ENCODE measurements around the gene FBXO2.
"Not testable (repeated sequence)": the region's sequence is repeated elsewhere in the genome, so short reads cannot be mapped to it uniquely, and the experiment has no call there.

FBXO2 gene

GRCh38 chr1:11615090-11615489 is 39.1 kb downstream of the FBXO2 start:
- no peak for TF ChIP-seq CTCF (IDR thresholded peaks at IDR 0.05; ENCODE audit: low read depth, low read length)
- no peak overlapping the region for H3K4me3 ChIP-seq (ENCODE audit: low read depth, low read length)

GRCh38 chr1:11613347-11613746 is 40.9 kb downstream of the FBXO2 start:
- no peak for TF ChIP-seq CTCF (IDR thresholded peaks at IDR 0.05; ENCODE audit: low read depth, low read length)
- no peak overlapping the region for H3K4me3 ChIP-seq (ENCODE audit: low read depth, low read length)

DNA sequence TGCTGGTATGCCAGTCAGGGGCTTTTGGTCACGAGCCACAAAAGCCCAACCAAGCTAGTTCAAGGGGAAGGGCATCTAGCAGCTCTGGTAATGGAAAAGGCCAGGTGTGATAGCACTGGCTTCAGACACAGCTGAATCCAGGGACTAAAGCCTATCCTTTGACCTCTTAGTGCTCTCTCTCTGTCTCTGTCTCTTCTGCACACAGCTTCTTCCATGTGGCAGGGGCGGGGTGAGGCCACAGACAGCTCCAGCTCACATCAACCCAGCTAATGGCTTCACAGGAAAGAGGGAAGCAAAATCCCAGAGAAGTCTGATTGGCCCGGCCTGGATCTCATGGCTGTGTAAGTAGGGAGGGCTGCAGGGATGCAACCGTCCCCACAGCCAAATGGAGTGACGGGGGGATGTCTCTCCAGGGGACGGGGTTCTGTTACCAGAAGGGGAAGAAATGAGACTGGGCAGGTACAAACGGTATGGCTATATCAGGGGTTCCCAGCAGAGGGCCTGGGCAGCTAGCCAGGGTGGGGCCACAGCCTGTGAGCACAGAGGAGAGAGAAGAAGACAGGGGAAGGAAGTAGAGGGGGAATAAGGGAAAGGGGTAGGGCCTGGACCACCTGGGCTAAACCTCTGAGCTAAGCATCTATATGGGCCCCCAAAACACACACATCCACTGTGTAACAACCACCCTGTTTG is 42.4 kb downstream of the FBXO2 start:
- no peak for TF ChIP-seq CTCF (IDR thresholded peaks at IDR 0.05; ENCODE audit: low read depth, low read length)
- H3K4me3 ChIP-seq (ENCODE audit: low read depth, low read length), result no peak overlapping the region

DNA sequence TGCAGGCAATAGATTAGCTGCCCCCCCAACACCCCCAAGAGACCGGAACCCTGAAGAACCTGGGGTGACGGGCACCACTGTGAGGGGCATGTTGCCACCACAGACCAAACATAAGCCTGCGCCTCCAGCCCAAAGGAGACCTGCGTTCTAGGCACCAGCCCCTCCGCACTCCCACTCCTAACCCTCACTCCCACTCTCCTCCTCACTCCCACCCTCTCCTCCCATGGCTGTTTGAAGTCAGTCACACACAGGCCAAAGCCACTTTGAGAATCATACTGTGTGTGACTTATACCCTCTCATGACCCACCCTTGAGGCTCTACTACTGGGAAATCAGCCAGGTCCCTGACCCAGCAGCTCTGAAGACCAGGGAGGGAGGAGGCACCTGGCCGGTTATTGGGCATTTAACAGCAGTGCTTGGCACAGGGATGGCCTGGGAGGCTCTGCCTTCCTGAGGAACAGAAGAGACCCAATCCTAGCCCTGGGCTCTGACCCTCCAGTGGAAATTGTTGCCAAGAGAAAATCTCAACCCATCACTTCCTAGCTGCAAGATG is 43.5 kb downstream of the FBXO2 start:
- H3K4me3 ChIP-seq (ENCODE audit: low read depth, low read length), result no peak overlapping the region
- TF ChIP-seq CTCF (IDR thresholded peaks at IDR 0.05; ENCODE audit: low read depth, low read length), result no peak

DNA sequence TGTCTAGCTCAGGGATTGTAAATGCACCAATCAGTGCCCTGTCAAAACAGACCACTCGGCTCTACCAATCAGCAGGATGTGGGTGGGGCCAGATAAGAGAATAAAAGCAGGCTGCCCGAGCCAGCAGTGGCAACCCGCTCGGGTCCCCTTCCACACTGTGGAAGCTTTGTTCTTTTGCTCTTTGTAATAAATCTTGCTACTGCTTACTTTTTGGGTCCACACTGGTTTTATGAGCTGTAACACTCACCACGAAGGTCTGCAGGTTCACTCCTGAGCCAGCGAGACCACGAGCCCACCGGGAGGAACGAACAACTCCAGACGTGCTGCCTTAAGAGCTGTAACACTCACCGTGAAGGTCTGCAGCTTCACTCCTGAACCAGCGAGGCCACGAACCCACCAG is 44.9 kb downstream of the FBXO2 start:
- H3K4me3 ChIP-seq (ENCODE audit: low read depth, low read length), result not testable (repeated sequence)

DNA sequence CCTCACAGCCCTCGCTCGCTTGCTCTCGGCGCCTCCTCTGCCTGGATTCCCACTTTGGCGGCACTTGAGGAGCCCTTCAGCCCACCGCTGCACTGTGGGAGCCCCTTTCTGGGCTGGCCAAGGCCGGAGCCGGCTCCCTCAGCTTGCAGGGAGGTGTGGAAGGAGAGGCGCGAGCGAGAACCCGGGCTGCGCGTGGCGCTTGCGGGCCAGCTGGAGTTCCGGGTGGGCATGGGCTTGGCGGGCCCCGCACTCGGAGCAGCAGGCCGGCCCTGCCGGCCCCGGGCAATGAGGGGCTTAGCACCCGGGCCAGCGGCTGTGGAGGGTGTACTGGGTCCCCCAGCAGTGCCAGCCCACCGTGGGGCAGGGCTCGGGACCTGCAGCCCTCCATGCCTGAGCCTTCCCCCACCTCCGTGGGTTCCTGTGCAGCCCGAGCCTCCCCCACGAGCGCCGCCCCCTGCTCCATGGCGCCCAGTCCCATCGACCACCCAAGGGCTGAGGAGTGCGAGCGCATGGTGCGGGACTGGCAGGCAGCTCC is 45.6 kb downstream of the FBXO2 start:
- not testable (repeated sequence) for H3K4me3 ChIP-seq (ENCODE audit: low read depth, low read length)

DNA sequence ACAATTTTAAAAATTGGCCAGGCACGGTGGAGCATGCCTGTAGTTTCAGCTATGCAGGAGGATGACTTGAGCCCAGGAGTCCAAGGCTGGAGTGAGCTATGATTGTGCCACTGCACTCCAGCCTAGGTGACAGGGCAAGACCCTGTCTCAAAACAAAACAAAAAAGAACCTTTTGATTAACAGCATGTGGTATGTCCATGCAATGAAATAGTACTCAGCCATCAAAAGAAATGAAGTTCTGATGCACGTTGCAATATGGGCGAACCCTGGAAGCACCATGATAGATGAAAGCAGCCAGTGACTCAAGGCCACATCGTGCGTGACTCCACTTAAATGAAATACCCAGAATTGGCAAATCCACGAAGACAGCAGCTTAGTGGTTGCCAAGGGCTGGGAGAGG is 47.5 kb downstream of the FBXO2 start:
- TF ChIP-seq CTCF (IDR thresholded peaks at IDR 0.05; ENCODE audit: low read depth, low read length), result no peak
- H3K4me3 ChIP-seq (ENCODE audit: low read depth, low read length), result no peak overlapping the region

GRCh38 chr1:11602981-11603380 is 51.2 kb downstream of the FBXO2 start:
- TF ChIP-seq CTCF (IDR thresholded peaks at IDR 0.05; ENCODE audit: low read depth, low read length), result no peak
- H3K4me3 ChIP-seq (ENCODE audit: low read depth, low read length), result no peak overlapping the region

All from WI38 (cell line).